HEK293 (cell line): ENCODE data around the gene GMPR2.

Experiments
- CTCF ChIA-PET: fragments of 350-600 bp; formaldehyde crosslinking; extraction: SDS; loops from one replicate; lab custom pipeline; 2021; ENCODE audit warnings: antibody characterized with exemption; lab: Yijun Ruan, JAX
- POLR2A ChIA-PET: fragments of 300-600 bp; formaldehyde crosslinking; extraction: SDS; loops from one replicate; lab custom pipeline; 2020; ENCODE audit warnings: antibody characterized with exemption, inconsistent platforms; lab: Yijun Ruan, JAX
- H3K27ac ChIP-seq: fragments of 200-500 bp; sonication (Bioruptor generic); 2 replicates; pipeline ENCODE4 v1.5.1; 2014; ENCODE audit warnings: low read depth, low read length, control low read depth, inconsistent platforms; ENCODE audit errors: extremely low read depth
- H3K36me3 ChIP-seq, 2 experiments: fragments of 200-500 bp in 1 of 2; sonication (Bioruptor generic) in 1 of 2; 1 replicate in 1 of 2; 2 replicates in 1 of 2; pipeline ENCODE4 v1.5.1; 2014 to 2017; ENCODE audit warnings: inconsistent platforms in 2 of 2, low read length in 2 of 2; ENCODE audit not compliant: control insufficient read depth in 2 of 2, insufficient read depth in 1 of 2
- H3K4me1 ChIP-seq: fragments of 200-500 bp; sonication (Bioruptor generic); 2 replicates; pipeline ENCODE4 v1.5.1; 2014; ENCODE audit warnings: mild to moderate bottlenecking, low read length, inconsistent platforms; ENCODE audit not compliant: control insufficient read depth, insufficient read depth
- H3K4me3 ChIP-seq: 2 replicates; pipeline ENCODE4 v1.5.1; 2011; ENCODE audit warnings: low read depth, mild to moderate bottlenecking, control low read depth, low read length, moderate library complexity
- H3K9me3 ChIP-seq: fragments of 200-500 bp; sonication (Bioruptor generic); 2 replicates; pipeline ENCODE4 v1.5.1; 2014; ENCODE audit warnings: low read depth, low read length, inconsistent platforms; ENCODE audit not compliant: control insufficient read depth, insufficient read depth
- GLI4 ChIP-seq: fragments of 450-650 bp; formaldehyde crosslinking; IDR thresholded peaks from 2 replicates; pipeline ENCODE4 v1.5.1; 2016; ENCODE audit warnings: missing biosample characterization, missing genetic modification characterization
- MYNN ChIP-seq: fragments of 450-650 bp; formaldehyde crosslinking; IDR thresholded peaks from 2 replicates; pipeline ENCODE4 v1.5.1; 2016; ENCODE audit warnings: missing biosample characterization, missing genetic modification characterization, borderline replicate concordance
- MZF1 ChIP-seq: fragments of 450-650 bp; formaldehyde crosslinking; IDR thresholded peaks from 2 replicates; pipeline ENCODE4 v1.5.1; 2017; ENCODE audit warnings: missing biosample characterization, missing genetic modification characterization, borderline replicate concordance
- SETDB1 ChIP-seq: IDR thresholded peaks from one replicate; pipeline ENCODE4 v1.6.1; 2017; ENCODE audit warnings: mild to moderate bottlenecking, low read length, moderate library complexity, mixed read lengths; ENCODE audit not compliant: insufficient read length
- TCF7L2 ChIP-seq: IDR thresholded peaks from 2 replicates; pipeline ENCODE4 v1.6.1; 2011; ENCODE audit warnings: low read depth, mild to moderate bottlenecking, inconsistent platforms, low read length, moderate library complexity, borderline replicate concordance
- WT1 ChIP-seq: fragments of 450-650 bp; formaldehyde crosslinking; IDR thresholded peaks from 2 replicates; pipeline ENCODE4 v1.5.1; 2016; ENCODE audit warnings: missing biosample characterization, missing genetic modification characterization
- ZNF140 ChIP-seq: fragments of 450-650 bp; formaldehyde crosslinking; IDR thresholded peaks from 2 replicates; pipeline ENCODE4 v1.5.1; 2016; ENCODE audit warnings: missing biosample characterization, missing genetic modification characterization
- ZNF23 ChIP-seq: fragments of 450-650 bp; formaldehyde crosslinking; IDR thresholded peaks from 2 replicates; pipeline ENCODE4 v1.5.1; 2016; ENCODE audit warnings: missing biosample characterization, missing genetic modification characterization, borderline replicate concordance
- ZNF239 ChIP-seq: fragments of 450-650 bp; formaldehyde crosslinking; IDR thresholded peaks from 2 replicates; pipeline ENCODE4 v1.5.1; 2016; ENCODE audit warnings: missing biosample characterization, missing genetic modification characterization
- ZNF26 ChIP-seq: fragments of 450-650 bp; formaldehyde crosslinking; IDR thresholded peaks from 2 replicates; pipeline ENCODE4 v1.5.1; 2016; ENCODE audit warnings: missing biosample characterization, missing genetic modification characterization
- ZNF350 ChIP-seq: fragments of 450-650 bp; formaldehyde crosslinking; IDR thresholded peaks from 2 replicates; pipeline ENCODE4 v1.5.0; 2017; ENCODE audit warnings: missing biosample characterization, mild to moderate bottlenecking, missing genetic modification characterization
- ZNF37A ChIP-seq: fragments of 450-650 bp; IDR thresholded peaks from 2 replicates; pipeline ENCODE4 v1.5.1; 2018; ENCODE audit warnings: missing biosample characterization, missing genetic modification characterization
- ZNF529 ChIP-seq: fragments of 450-650 bp; formaldehyde crosslinking; IDR thresholded peaks from 2 replicates; pipeline ENCODE4 v1.5.1; 2017; ENCODE audit warnings: missing genetic modification characterization, missing biosample characterization; ENCODE audit not compliant: insufficient replicate concordance
- ZNF623 ChIP-seq: fragments of 450-650 bp; formaldehyde crosslinking; IDR thresholded peaks from 2 replicates; pipeline ENCODE4 v1.5.1; 2016; ENCODE audit warnings: missing biosample characterization, missing genetic modification characterization
- ZNF660 ChIP-seq: fragments of 450-650 bp; IDR thresholded peaks from 2 replicates; pipeline ENCODE4 v1.5.1; 2018; ENCODE audit warnings: missing biosample characterization, mild to moderate bottlenecking, missing genetic modification characterization
- ZNF747 ChIP-seq: fragments of 450-650 bp; formaldehyde crosslinking; IDR thresholded peaks from 2 replicates; pipeline ENCODE4 v1.5.1; 2016; ENCODE audit warnings: missing biosample characterization, missing genetic modification characterization
- ZSCAN23 ChIP-seq: fragments of 450-650 bp; formaldehyde crosslinking; IDR thresholded peaks from 2 replicates; pipeline ENCODE4 v1.5.1; 2016; ENCODE audit warnings: missing biosample characterization, missing genetic modification characterization
- TF ChIP-seq, protein P1 (sequence below): IDR thresholded peaks from 2 replicates; pipeline ENCODE4 v1.6.1; 2011; ENCODE audit warnings: mild to moderate bottlenecking, low read depth, low read length, borderline replicate concordance
- TF ChIP-seq, protein P2 (sequence below): fragments of 450-650 bp; formaldehyde crosslinking; IDR thresholded peaks from 2 replicates; pipeline ENCODE4 v1.5.0; 2017; ENCODE audit warnings: missing biosample characterization, missing genetic modification characterization, borderline replicate concordance

Gene GMPR2

GRCh38 chr14:24250354-24250753 is 17.6 kb downstream of the GMPR2 start (continued):
- TF ChIP-seq, protein P1, sequence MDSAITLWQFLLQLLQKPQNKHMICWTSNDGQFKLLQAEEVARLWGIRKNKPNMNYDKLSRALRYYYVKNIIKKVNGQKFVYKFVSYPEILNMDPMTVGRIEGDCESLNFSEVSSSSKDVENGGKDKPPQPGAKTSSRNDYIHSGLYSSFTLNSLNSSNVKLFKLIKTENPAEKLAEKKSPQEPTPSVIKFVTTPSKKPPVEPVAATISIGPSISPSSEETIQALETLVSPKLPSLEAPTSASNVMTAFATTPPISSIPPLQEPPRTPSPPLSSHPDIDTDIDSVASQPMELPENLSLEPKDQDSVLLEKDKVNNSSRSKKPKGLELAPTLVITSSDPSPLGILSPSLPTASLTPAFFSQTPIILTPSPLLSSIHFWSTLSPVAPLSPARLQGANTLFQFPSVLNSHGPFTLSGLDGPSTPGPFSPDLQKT = no peak
- TF ChIP-seq GLI4 (tag by site-specific recombination) = no peak
- TF ChIP-seq TCF7L2 = no peak
- TF ChIP-seq ZNF239 (tag by site-specific recombination) = no peak
- no peak for TF ChIP-seq SETDB1
- TF ChIP-seq ZNF529 (tag by site-specific recombination) = no peak
- TF ChIP-seq ZSCAN23 = no peak
- TF ChIP-seq ZNF23 (tag by site-specific recombination) = no peak

DNA sequence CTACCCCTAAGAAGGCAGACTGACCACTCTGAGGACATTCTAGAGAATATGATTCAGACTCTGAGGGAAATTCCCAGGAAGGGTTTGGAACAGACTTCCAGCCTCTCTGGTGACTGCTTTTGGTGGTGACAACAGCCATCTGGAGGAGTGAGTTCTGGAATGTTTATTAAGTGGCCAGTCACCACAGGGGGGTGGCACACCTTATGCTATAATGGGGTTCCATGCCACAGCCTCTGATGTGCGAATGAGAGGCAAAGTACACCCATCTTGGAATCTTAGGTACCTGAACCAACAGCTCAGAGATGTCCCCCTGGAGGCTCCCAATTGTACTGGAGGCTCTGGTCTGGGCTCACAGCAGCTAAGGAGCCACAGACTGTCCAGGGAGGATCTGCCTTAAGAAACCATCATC is 19.2 kb downstream of the GMPR2 start:
- no peak overlapping the region for H3K4me3 ChIP-seq
- TF ChIP-seq WT1 (tag by site-specific recombination) (no peak), ZNF37A (tag by site-specific recombination) (no peak)
- peaks cover 0 to 13% of the 10 kb centered on the region in 2 experiments; a peak in 2 of 3 replicates for H3K36me3 ChIP-seq
- no peaks in the 10 kb centered on the region for H3K9me3 ChIP-seq
- ChIA-PET POLR2A (interaction anchor here (0.6 to 2.2 kb wide), 3 partner anchors 8 to 23 kb away, joined by 4 to 10 read pairs (median 4); partner anchors contain the start of gene TINF2), CTCF (interaction anchor here (0.8 to 4.6 kb wide), 6 partner anchors 9 to 114 kb away, joined by 3 to 22 read pairs (median 4); partner anchors contain the start of genes LTB4R2 and TINF2)
- no peaks in the 10 kb centered on the region for H3K4me1 ChIP-seq
- H3K27ac ChIP-seq = no peak overlapping the region

GRCh38 chr14:24252289-24253124 is 19.8 kb downstream of the GMPR2 start:
- no peaks in the 10 kb centered on the region for H3K4me1 ChIP-seq
- no peak overlapping the region for H3K27ac ChIP-seq
- TF ChIP-seq ZNF26 (tag by site-specific recombination) (no peak), ZNF140 (no peak), ZNF350 (tag by site-specific recombination) (no peak), MYNN (tag by site-specific recombination) (no peak), SETDB1 (no peak), ZNF747 (no peak), MZF1 (no peak), ZNF623 (tag by site-specific recombination) (no peak), ZNF660 (tag by site-specific recombination) (no peak)
- TF ChIP-seq, protein P2, sequence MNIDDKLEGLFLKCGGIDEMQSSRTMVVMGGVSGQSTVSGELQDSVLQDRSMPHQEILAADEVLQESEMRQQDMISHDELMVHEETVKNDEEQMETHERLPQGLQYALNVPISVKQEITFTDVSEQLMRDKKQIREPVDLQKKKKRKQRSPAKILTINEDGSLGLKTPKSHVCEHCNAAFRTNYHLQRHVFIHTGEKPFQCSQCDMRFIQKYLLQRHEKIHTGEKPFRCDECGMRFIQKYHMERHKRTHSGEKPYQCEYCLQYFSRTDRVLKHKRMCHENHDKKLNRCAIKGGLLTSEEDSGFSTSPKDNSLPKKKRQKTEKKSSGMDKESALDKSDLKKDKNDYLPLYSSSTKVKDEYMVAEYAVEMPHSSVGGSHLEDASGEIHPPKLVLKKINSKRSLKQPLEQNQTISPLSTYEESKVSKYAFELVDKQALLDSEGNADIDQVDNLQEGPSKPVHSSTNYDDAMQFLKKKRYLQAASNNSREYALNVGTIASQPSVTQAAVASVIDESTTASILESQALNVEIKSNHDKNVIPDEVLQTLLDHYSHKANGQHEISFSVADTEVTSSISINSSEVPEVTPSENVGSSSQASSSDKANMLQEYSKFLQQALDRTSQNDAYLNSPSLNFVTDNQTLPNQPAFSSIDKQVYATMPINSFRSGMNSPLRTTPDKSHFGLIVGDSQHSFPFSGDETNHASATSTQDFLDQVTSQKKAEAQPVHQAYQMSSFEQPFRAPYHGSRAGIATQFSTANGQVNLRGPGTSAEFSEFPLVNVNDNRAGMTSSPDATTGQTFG (tag by site-specific recombination) = no peak
- no peaks in the 10 kb centered on the region for H3K9me3 ChIP-seq
- POLR2A ChIA-PET = interaction anchor here (0.6 to 2.2 kb wide), 4 partner anchors 9 to 22 kb away, joined by 4 to 10 read pairs (median 5); partner anchors contain the start of genes RABGGTA and TINF2
- peaks cover 0 to 13% of the 10 kb centered on the region in 2 experiments; a peak in 2 of 3 replicates for H3K36me3 ChIP-seq
- H3K4me3 ChIP-seq = no peak overlapping the region
- CTCF ChIA-PET = interaction anchor here (0.8 to 4.6 kb wide), 6 partner anchors 10 to 113 kb away, joined by 3 to 22 read pairs (median 4); partner anchors contain the start of genes CIDEB, LTB4R2 and TINF2
